ENCODE measurements around the gene UBE2F.

DNA sequence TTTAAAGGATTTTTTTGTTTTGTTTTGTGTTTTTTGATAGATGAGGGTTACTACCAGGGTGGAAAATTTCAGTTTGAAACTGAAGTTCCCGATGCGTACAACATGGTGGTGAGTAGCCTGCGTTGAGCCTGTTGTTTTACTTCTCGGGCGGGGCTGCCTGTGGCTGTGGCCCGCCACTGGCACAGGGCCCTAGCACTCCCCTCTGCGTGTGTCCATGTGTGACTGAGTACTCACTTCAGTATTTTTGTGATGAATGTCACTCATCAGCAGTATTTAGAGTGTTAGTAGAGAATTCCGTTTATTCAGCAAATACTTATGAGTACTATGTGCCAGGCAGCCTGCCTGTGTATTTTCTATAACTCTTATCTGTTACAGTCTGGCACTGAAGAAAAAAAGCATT is 49.7 kb downstream of the UBE2F start:
- TF ChIP-seq TAF1 (IDR thresholded peaks at IDR 0.05; ENCODE audit: low read depth) (no peak), RAD21 (IDR thresholded peaks at IDR 0.05; ENCODE audit: low read depth) (no peak), YY1 (IDR thresholded peaks at IDR 0.05; ENCODE audit: low read depth) (no peak), TEAD4 (IDR thresholded peaks at IDR 0.05) (no peak), CEBPB (IDR thresholded peaks at IDR 0.05) (no peak), FOXM1 (IDR thresholded peaks at IDR 0.05; ENCODE audit: borderline replicate concordance, low read depth) (no peak)

Data from Ishikawa (cell line).